Fibroblast of lung (primary cell): Measurements from ENCODE around the gene MEI1. TPM values are rescaled to one million over a fixed set of nuclear protein-coding genes. Genes with fewer than 3 reads are reported as not detected.
A peak's percentile ranks its signal among the peaks of the same experiment; 100 is the strongest.

Experiments
- DNase-seq, 2 donors: peaks; one replicate each; pipeline versions ENCODE4 v3.0.0 to v3.0.0-alpha.2; 2010; ENCODE audit warnings: low read depth in 2 of 2
- H2AFZ ChIP-seq: 2 replicates; pipeline ENCODE4 v1.5.1; 2012; ENCODE audit warnings: low read length, control low read depth, inconsistent platforms
- H3K27ac ChIP-seq: 2 replicates; pipeline ENCODE4 v1.5.1; 2011; ENCODE audit warnings: low read length, control low read depth; ENCODE audit not compliant: insufficient read depth
- H3K27me3 ChIP-seq: 2 replicates; pipeline ENCODE4 v1.5.1; 2011; ENCODE audit warnings: mild to moderate bottlenecking, low read length; ENCODE audit not compliant: control insufficient read depth, insufficient read depth
- H3K36me3 ChIP-seq: 2 replicates; pipeline ENCODE4 v1.5.1; 2011; ENCODE audit warnings: low read length; ENCODE audit not compliant: control insufficient read depth, insufficient read depth
- H3K4me1 ChIP-seq: 2 replicates; pipeline ENCODE4 v1.5.1; 2011; ENCODE audit warnings: low read length; ENCODE audit not compliant: control insufficient read depth, insufficient read depth; ENCODE audit errors: extremely low read depth
- H3K4me2 ChIP-seq: 2 replicates; pipeline ENCODE4 v1.5.1; 2011; ENCODE audit warnings: low read length, control low read depth; ENCODE audit not compliant: insufficient read depth; ENCODE audit errors: extremely low read depth
- H3K4me3 ChIP-seq, 4 experiments: fragments of 200-600 bp in 1 of 4; sonication (generic) in 1 of 4; replicated peaks in 1 of 4; 2 replicates each; pipeline ENCODE4 v1.5.1; 2011 to 2016; ENCODE audit warnings: low read length in 4 of 4, low read depth in 3 of 4, mild to moderate bottlenecking in 3 of 4, control low read depth in 2 of 4, inconsistent platforms in 1 of 4, mixed read lengths in 1 of 4; ENCODE audit not compliant: insufficient read depth in 1 of 4; ENCODE audit errors: control extremely low read depth in 1 of 4
- H3K79me2 ChIP-seq: 2 replicates; pipeline ENCODE4 v1.5.1; 2012; ENCODE audit warnings: mild to moderate bottlenecking, low read length, inconsistent platforms; ENCODE audit not compliant: control insufficient read depth, insufficient read depth
- H3K9ac ChIP-seq: 2 replicates; pipeline ENCODE4 v1.5.1; 2011; ENCODE audit warnings: mild to moderate bottlenecking, low read length, control low read depth; ENCODE audit not compliant: insufficient read depth
- H3K9me3 ChIP-seq: 2 replicates; pipeline ENCODE4 v1.5.1; 2012; ENCODE audit warnings: low read depth, low read length; ENCODE audit not compliant: control insufficient read depth, insufficient read depth
- H4K20me1 ChIP-seq: 2 replicates; pipeline ENCODE4 v1.5.1; 2011; ENCODE audit warnings: low read length; ENCODE audit not compliant: control insufficient read depth, insufficient read depth; ENCODE audit errors: extremely low read depth
- CTCF ChIP-seq, 2 donors: IDR thresholded peaks in 1 of 2; conservative IDR thresholded peaks in 1 of 2; 1 replicate in 1 of 2; 2 replicates in 1 of 2; pipeline ENCODE4 v1.5.1; 2011 to 2012; ENCODE audit warnings: low read length in 2 of 2, control low read depth in 1 of 2, inconsistent platforms in 1 of 2, low read depth in 1 of 2, mild to moderate bottlenecking in 1 of 2
- EZH2 ChIP-seq: IDR thresholded peaks from 2 replicates; pipeline ENCODE4 v1.5.1; 2012; ENCODE audit warnings: low read length, control low read depth, mild to moderate bottlenecking; ENCODE audit errors: missing control alignments
- polyA plus RNA-seq, 2 donors: library from polyadenylated mRNA; depleted of rRNA in 1 of 2; stranded (reverse) in 1 of 2; unstranded in 1 of 2; fragments of >200 nt; gene quantifications; 2 replicates each; pipeline ENCODE4 v1.2.1, GENCODE V29; 2011 to 2012; ENCODE audit warnings: missing spikeins in 1 of 2
- total RNA-seq: library from RNA; depleted of rRNA; stranded (reverse); fragments of >200 nt; gene quantifications from 2 replicates; pipeline ENCODE4 v1.2.1, GENCODE V29; 2014

The MEI1 gene
- total and polyA plus RNA-seq, 2 donors (not counting 1 experiment from before 2014, with no cell fraction given) = 0.33 to 4.3 TPM

- Histone ChIP-seq H3K9ac (no peak overlapping the region), H3K36me3 (no peaks in the 10 kb centered on the region), H3K4me1 (no peaks in the 10 kb centered on the region), H3K4me2 (peak overlapping the region; percentile 13), H3K79me2 (no peaks in the 10 kb centered on the region), H2AFZ (peak overlapping the region; percentile 76), H3K27ac (no peak overlapping the region), H3K4me3 (no peak overlapping the region), H4K20me1 (no peaks in the 10 kb centered on the region), H3K9me3 (no peaks in the 10 kb centered on the region), H3K27me3 (no peaks in the 10 kb centered on the region)
- TF ChIP-seq EZH2 (no peak), CTCF (conservative IDR thresholded peaks at IDR 0.05 in 1 of 2, IDR thresholded peaks at IDR 0.05 in 1 of 2; ENCODE audit: low read depth in 1 of 2, low read length in 2 of 2) (no peak)
- DNase-seq = peak; percentile 33 to 50
Observed at GRCh38 chr22:41780746-41781505, 81.6 kb downstream of the MEI1 start.

GRCh38 chr22:41781507-41781906 is 82.2 kb downstream of the MEI1 start:
- TF ChIP-seq CTCF (conservative IDR thresholded peaks at IDR 0.05 in 1 of 2, IDR thresholded peaks at IDR 0.05 in 1 of 2; ENCODE audit: low read depth in 1 of 2, low read length in 2 of 2) (no peak), EZH2 (no peak)
- Histone ChIP-seq H3K27ac (no peak overlapping the region), H3K4me2 (no peak overlapping the region)

GRCh38 chr22:41782316-41782715 is 83.0 kb downstream of the MEI1 start:
- Histone ChIP-seq H3K4me3 (no peak overlapping the region), H3K36me3 (no peaks in the 10 kb centered on the region), H3K9ac (no peak overlapping the region), H3K79me2 (no peaks in the 10 kb centered on the region), H4K20me1 (no peaks in the 10 kb centered on the region), H3K27ac (no peak overlapping the region), H3K4me2 (no peak overlapping the region), H2AFZ (no peak overlapping the region), H3K4me1 (no peaks in the 10 kb centered on the region), H3K9me3 (no peaks in the 10 kb centered on the region), H3K27me3 (no peaks in the 10 kb centered on the region)
- DNase-seq = no peak
- TF ChIP-seq EZH2 (no peak), CTCF (conservative IDR thresholded peaks at IDR 0.05 in 1 of 2, IDR thresholded peaks at IDR 0.05 in 1 of 2; ENCODE audit: low read depth in 1 of 2, low read length in 2 of 2) (no peak)

More at GRCh38 chr22:41781507-41781906, 82.2 kb downstream of the MEI1 start:
- no peaks in the 10 kb centered on the region for H3K9me3 ChIP-seq
- H3K9ac ChIP-seq = no peak overlapping the region
- H3K4me3 ChIP-seq = no peak overlapping the region
- no peaks in the 10 kb centered on the region for H3K27me3 ChIP-seq
- H4K20me1 ChIP-seq = no peaks in the 10 kb centered on the region
- peak overlapping the region; percentile 76 for H2AFZ ChIP-seq
- H3K4me1 ChIP-seq = no peaks in the 10 kb centered on the region
- no peaks in the 10 kb centered on the region for H3K79me2 ChIP-seq
- no peak for DNase-seq
- H3K36me3 ChIP-seq = no peaks in the 10 kb centered on the region
